GM12878 (cell line): ENCODE measurements around the gene VGLL3. TPM values are rescaled to one million over a fixed set of nuclear protein-coding genes. Genes with fewer than 3 reads are reported as not detected.

ENCODE experiments used
- ATAC-seq: fragments of 200-7000 bp; cut with Tn5 transposase; 3 replicates; pipeline ENCODE4 v1.9.1; 2020; ENCODE audit warnings: mild to moderate bottlenecking, moderate library complexity
- BruUV-seq: library from RNA; stranded (reverse); fragments of 400-500 nt; replicated peaks from 2 replicates; lab custom pipeline; 2021; lab: Mats Ljungman, UMichigan
- CTCF ChIA-PET: fragments of 300-600 bp; sonication (Branson Sonifier 250); formaldehyde crosslinking; extraction: SDS; loops from one replicate; lab custom pipeline; 2021; ENCODE audit warnings: inconsistent platforms; lab: Yijun Ruan, JAX
- POLR2A ChIA-PET: fragments of 350-600 bp; formaldehyde crosslinking; extraction: SDS; loops from one replicate; lab custom pipeline; 2021; ENCODE audit warnings: inconsistent platforms; lab: Charles Lee
- RAD21 ChIA-PET: fragments of 300-600 bp; sonication (Branson Sonifier 250); formaldehyde crosslinking; loops from one replicate; lab custom pipeline; 2023; ENCODE audit warnings: antibody characterized with exemption; ENCODE audit not compliant: unreplicated experiment; lab: Charles Lee
- SMC1A ChIA-PET: fragments of 300-600 bp; sonication (Branson Sonifier 250); formaldehyde crosslinking; loops from one replicate; lab custom pipeline; 2023; ENCODE audit not compliant: unreplicated experiment, uncharacterized antibody; lab: Charles Lee
- DNase-seq: peaks from one replicate; pipeline ENCODE4 v3.0.0-alpha.2; 2011; ENCODE audit warnings: low read depth, low spot score
- FAIRE-seq: peaks from 3 replicates; lab custom pipeline; 2011; peaks lifted over from hg19 to GRCh38; lab: Jason Lieb, UNC
- H2AFZ ChIP-seq: 2 replicates; pipeline ENCODE4 v1.6.0; 2011; ENCODE audit warnings: low read depth, low read length, control low read depth; ENCODE audit not compliant: control insufficient read depth
- H3K27ac ChIP-seq: 2 replicates; pipeline ENCODE4 v1.5.1; 2011; ENCODE audit warnings: control low read depth; ENCODE audit not compliant: control insufficient read depth, insufficient read depth
- H3K27me3 ChIP-seq, 2 experiments: replicated peaks in 1 of 2; 2 replicates each; pipeline versions ENCODE4 v1.6.0 to v1.6.1; 2011; ENCODE audit warnings: low read length in 1 of 2; ENCODE audit not compliant: control insufficient read depth in 2 of 2, insufficient read depth in 2 of 2
- H3K36me3 ChIP-seq, 2 experiments: 2 replicates each; pipeline ENCODE4 v1.5.1; 2011; ENCODE audit warnings: low read length in 1 of 2; ENCODE audit not compliant: control insufficient read depth in 2 of 2, insufficient read depth in 2 of 2
- H3K4me1 ChIP-seq: 2 replicates; pipeline ENCODE4 v1.6.1; 2011; ENCODE audit warnings: mild to moderate bottlenecking, low read length, moderate library complexity, mixed read lengths; ENCODE audit not compliant: control insufficient read depth, insufficient read depth
- H3K4me2 ChIP-seq: 2 replicates; pipeline ENCODE4 v1.6.0; 2011; ENCODE audit warnings: control low read depth; ENCODE audit not compliant: control insufficient read depth, insufficient read depth
- H3K4me3 ChIP-seq: fragments of 200-600 bp; sonication (generic); 2 replicates; pipeline ENCODE4 v1.5.1; 2016
- H3K79me2 ChIP-seq: 2 replicates; pipeline ENCODE4 v1.6.0; 2011; ENCODE audit warnings: low read length; ENCODE audit not compliant: control insufficient read depth, insufficient read depth
- H3K9ac ChIP-seq: 2 replicates; pipeline ENCODE4 v1.8.0; 2011; ENCODE audit warnings: low read length, control low read depth, mixed read lengths; ENCODE audit not compliant: control insufficient read depth, insufficient read depth
- H3K9me3 ChIP-seq: replicated peaks from 3 replicates; pipeline ENCODE4 v1.5.1; 2011; ENCODE audit warnings: mild to moderate bottlenecking, low read length; ENCODE audit not compliant: control insufficient read depth, insufficient read depth
- H4K20me1 ChIP-seq: 2 replicates; pipeline ENCODE4 v1.6.0; 2011; ENCODE audit not compliant: control insufficient read depth, insufficient read depth
- BCL11A ChIP-seq: IDR thresholded peaks from 2 replicates; pipeline ENCODE4 v1.6.1; 2011; ENCODE audit warnings: low read depth, low read length
- FOXK2 ChIP-seq: fragments of 450-650 bp; IDR thresholded peaks from 2 replicates; pipeline ENCODE4 v1.6.1; 2017; ENCODE audit warnings: mild to moderate bottlenecking, moderate library complexity
- GABPA ChIP-seq: IDR thresholded peaks from 2 replicates; pipeline ENCODE4 v1.6.1; 2014; ENCODE audit warnings: antibody characterized with exemption, low read depth, mild to moderate bottlenecking, inconsistent platforms
- PRDM15 ChIP-seq: fragments of 450-650 bp; formaldehyde crosslinking; IDR thresholded peaks from 2 replicates; pipeline ENCODE4 v1.4.0; 2020; ENCODE audit warnings: mild to moderate bottlenecking, moderate library complexity
- SMAD1 ChIP-seq: fragments of 450-650 bp; IDR thresholded peaks from 2 replicates; pipeline ENCODE4 v1.6.1; 2018; ENCODE audit warnings: mild to moderate bottlenecking, low read depth; ENCODE audit not compliant: partially characterized antibody
- SREBF2 ChIP-seq: IDR thresholded peaks from 2 replicates; pipeline ENCODE4 v1.6.1; 2012; ENCODE audit warnings: mild to moderate bottlenecking, low read length
- TCF7 ChIP-seq: IDR thresholded peaks from 2 replicates; pipeline ENCODE4 v1.6.1; 2014; ENCODE audit warnings: antibody characterized with exemption, borderline replicate concordance
- WGBS: methylation state at CpG from one replicate; pipeline ENCODE4 v1.1.6; 2016; ENCODE audit warnings: low lambda C conversion rate; ENCODE audit not compliant: insufficient replicate concordance, insufficient coverage; ENCODE audit errors: missing lambda C conversion rate; 5-methylcytosine and 5-hydroxymethylcytosine counted together
- in situ Hi-C: fragments of 300-500 bp; cut with MboI; formaldehyde crosslinking; loops from 9 replicates; pipeline ENCODE4 v1.14.3; 2018; ENCODE audit warnings: mixed read lengths
- intact Hi-C: fragments of 100-400 bp; cut with micrococcal nuclease; formaldehyde crosslinking; loops from one replicate; pipeline ENCODE4 v1.14.2; 2022; ENCODE audit not compliant: unreplicated experiment
- polyA plus RNA-seq, 11 experiments: library from polyadenylated mRNA; depleted of rRNA in 4 of 11; unstranded in 6 of 11; stranded (reverse) in 5 of 11; fragments of >200 nt; fragmentation: Nextera tagmentation in 4 of 11; fragmentation: Illumina TruSeq in 1 of 11; extraction: Ambion mirVana in 4 of 11; extraction: Trizol in 1 of 11; gene quantifications; 1 replicate in 1 of 11; 2 replicates in 10 of 11; pipeline versions ENCODE4 v1.2.1 to v1.2.3, GENCODE V29; 2011 to 2016; ENCODE audit warnings: inconsistent platforms in 2 of 11, missing spikeins in 2 of 11, low read depth in 1 of 11
- total RNA-seq, 4 experiments: library from RNA; depleted of rRNA in 3 of 4; stranded (reverse); fragments of >200 nt in 3 of 4; fragmentation: Illumina TruSeq in 1 of 4; extraction: Trizol in 1 of 4; gene quantifications; 2 replicates each; pipeline versions ENCODE4 v1.2.1 to v1.2.3, GENCODE V29; 2013 to 2021

The VGLL3 gene
- total and polyA plus RNA-seq, 10 of the 15 experiments (the other 5 are each of a cell fraction or from before 2014, with no cell fraction given): 0.05 TPM; not detected in 9

- TF ChIP-seq SMAD1 (no peak), FOXK2 (no peak), PRDM15 (CRISPR knock-in tag) (no peak), SREBF2 (no peak), BCL11A (no peak), GABPA (no peak)
Measured at GRCh38 chr3:86960550-86960949, 30.4 kb downstream of the VGLL3 start (continued).

GRCh38 chr3:86958534-86958933 is 32.4 kb downstream of the VGLL3 start:
- H3K9me3 ChIP-seq: no peaks in the 10 kb centered on the region
- H3K79me2 ChIP-seq: no peaks in the 10 kb centered on the region
- no peak for TF ChIP-seq TCF7
- TF ChIP-seq, all 136 proteins: peak for 0
- 0% methylated on average over 1 of the region's 1 CpG for WGBS
- intact Hi-C loops (no loop called here), in situ Hi-C loops (loop anchor here (25.0 kb wide), 1 partner anchor 204 kb away; no protein-coding TSS in a partner anchor)
- ChIA-PET SMC1A (interaction anchor here (0.8 to 0.9 kb wide), 2 partner anchors 9 to 43 kb away, joined by 3 read pairs; no protein-coding TSS in a partner anchor), CTCF (no interaction called here), RAD21 (no interaction called here), POLR2A (no interaction called here)
- no peak overlapping the region for H3K9ac ChIP-seq
- DNase-seq (no peak), ATAC-seq (no peak), FAIRE-seq (no peak)
- H3K4me1 ChIP-seq: no peaks in the 10 kb centered on the region
- no peaks in the 10 kb centered on the region for H3K36me3 ChIP-seq
- H3K27me3 ChIP-seq: no peaks in the 10 kb centered on the region
- no peaks in the 10 kb centered on the region for H4K20me1 ChIP-seq
- H3K4me3 ChIP-seq: no peak overlapping the region
- H3K27ac ChIP-seq: no peak overlapping the region
- no TSS peak for BruUV-seq
- H2AFZ ChIP-seq: no peak overlapping the region
- H3K4me2 ChIP-seq: no peak overlapping the region
